ENCODE results near the gene PLK5. TPM values are rescaled to one million over a fixed set of nuclear protein-coding genes. Genes with fewer than 3 reads are reported as not detected.

Gene PLK5
- total RNA-seq, 1 donor from 2014 or later: 0.26 TPM

DNA sequence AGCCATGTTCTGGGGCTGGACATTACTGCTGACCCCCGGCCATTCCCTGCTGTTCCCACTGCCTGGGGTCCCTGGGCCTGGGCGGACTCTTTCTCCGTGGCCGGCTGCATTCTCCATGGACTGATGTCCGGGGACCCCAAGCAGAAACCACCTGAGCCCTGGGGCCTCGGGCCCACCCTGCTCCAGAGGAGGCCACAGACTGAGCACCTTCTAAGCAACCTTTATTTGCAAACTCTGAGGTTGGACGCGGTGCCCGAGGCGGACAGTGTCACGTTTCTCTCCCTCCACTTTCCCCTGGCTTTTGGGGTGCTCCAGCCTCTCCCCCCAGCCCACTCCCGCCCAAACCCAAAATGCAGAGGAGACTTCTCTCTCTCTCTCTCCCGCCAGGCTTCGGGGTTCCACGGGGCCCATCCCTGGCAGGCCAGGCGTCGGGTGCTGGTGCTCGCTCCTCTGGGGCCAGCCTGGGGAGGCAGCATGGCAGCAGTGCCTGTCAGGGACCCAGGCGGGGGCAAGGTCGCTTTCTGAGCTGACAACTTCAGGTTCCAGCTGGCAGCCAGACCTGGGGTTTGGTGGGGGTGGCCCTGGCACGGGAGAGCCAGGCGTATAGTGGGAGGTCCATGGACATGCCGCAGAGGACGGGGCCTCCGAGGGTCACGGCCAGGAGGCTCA is 42.5 kb upstream of the PLK5 start:
- DNase-seq (ENCODE audit: low spot score, unreplicated experiment): no peak
- H3K27me3 Mint-ChIP-seq: no peaks in the 10 kb centered on the region
- H3K4me3 Mint-ChIP-seq (ENCODE audit: low read depth): no peak overlapping the region
- TF ChIP-seq, protein P1, sequence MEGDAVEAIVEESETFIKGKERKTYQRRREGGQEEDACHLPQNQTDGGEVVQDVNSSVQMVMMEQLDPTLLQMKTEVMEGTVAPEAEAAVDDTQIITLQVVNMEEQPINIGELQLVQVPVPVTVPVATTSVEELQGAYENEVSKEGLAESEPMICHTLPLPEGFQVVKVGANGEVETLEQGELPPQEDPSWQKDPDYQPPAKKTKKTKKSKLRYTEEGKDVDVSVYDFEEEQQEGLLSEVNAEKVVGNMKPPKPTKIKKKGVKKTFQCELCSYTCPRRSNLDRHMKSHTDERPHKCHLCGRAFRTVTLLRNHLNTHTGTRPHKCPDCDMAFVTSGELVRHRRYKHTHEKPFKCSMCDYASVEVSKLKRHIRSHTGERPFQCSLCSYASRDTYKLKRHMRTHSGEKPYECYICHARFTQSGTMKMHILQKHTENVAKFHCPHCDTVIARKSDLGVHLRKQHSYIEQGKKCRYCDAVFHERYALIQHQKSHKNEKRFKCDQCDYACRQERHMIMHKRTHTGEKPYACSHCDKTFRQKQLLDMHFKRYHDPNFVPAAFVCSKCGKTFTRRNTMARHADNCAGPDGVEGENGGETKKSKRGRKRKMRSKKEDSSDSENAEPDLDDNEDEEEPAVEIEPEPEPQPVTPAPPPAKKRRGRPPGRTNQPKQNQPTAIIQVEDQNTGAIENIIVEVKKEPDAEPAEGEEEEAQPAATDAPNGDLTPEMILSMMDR (IDR thresholded peaks at IDR 0.05; ENCODE audit: unreplicated experiment): no peak
- peaks cover 6% of the 10 kb centered on the region for H3K4me1 Mint-ChIP-seq (ENCODE audit: low read depth)
- H3K9me3 Mint-ChIP-seq (ENCODE audit: low read depth): no peaks in the 10 kb centered on the region
- peaks cover 3% of the 10 kb centered on the region for H3K36me3 Mint-ChIP-seq (ENCODE audit: insufficient read depth)
- H3K27ac Mint-ChIP-seq: no peak overlapping the region

DNA sequence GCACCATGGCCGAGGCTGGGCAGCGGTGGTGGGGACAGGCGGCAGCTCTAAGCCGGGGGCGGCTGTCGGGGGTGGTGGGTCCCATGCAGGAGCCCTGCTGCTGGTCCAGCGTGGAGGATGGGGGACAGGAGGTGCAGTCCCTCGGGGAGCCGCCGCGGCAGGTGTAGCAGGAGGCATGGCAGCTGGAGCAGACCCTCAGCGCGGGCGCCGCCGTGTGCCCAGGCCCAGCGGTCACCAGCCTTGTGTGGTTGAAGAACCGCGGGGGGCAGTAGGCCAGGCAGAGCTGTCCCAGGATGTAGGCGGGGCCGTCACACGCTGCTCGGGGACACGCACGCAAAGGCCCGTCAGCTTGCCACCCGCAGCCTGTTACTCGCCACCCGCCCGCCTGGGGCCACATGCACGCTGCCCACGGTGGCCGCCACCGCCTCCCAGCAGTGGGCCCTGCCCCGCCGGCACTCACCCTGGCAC is 42.0 kb upstream of the PLK5 start:
- no peaks in the 10 kb centered on the region for H3K9me3 Mint-ChIP-seq (ENCODE audit: low read depth)
- peaks cover 3% of the 10 kb centered on the region for H3K36me3 Mint-ChIP-seq (ENCODE audit: insufficient read depth)
- TF ChIP-seq, protein P1 (IDR thresholded peaks at IDR 0.05; ENCODE audit: unreplicated experiment): no peak
- no peak overlapping the region for H3K27ac Mint-ChIP-seq
- H3K4me3 Mint-ChIP-seq (ENCODE audit: low read depth): no peak overlapping the region
- no peak for DNase-seq (ENCODE audit: low spot score, unreplicated experiment)
- peaks cover 6% of the 10 kb centered on the region for H3K4me1 Mint-ChIP-seq (ENCODE audit: low read depth)
- H3K27me3 Mint-ChIP-seq: no peaks in the 10 kb centered on the region

DNA sequence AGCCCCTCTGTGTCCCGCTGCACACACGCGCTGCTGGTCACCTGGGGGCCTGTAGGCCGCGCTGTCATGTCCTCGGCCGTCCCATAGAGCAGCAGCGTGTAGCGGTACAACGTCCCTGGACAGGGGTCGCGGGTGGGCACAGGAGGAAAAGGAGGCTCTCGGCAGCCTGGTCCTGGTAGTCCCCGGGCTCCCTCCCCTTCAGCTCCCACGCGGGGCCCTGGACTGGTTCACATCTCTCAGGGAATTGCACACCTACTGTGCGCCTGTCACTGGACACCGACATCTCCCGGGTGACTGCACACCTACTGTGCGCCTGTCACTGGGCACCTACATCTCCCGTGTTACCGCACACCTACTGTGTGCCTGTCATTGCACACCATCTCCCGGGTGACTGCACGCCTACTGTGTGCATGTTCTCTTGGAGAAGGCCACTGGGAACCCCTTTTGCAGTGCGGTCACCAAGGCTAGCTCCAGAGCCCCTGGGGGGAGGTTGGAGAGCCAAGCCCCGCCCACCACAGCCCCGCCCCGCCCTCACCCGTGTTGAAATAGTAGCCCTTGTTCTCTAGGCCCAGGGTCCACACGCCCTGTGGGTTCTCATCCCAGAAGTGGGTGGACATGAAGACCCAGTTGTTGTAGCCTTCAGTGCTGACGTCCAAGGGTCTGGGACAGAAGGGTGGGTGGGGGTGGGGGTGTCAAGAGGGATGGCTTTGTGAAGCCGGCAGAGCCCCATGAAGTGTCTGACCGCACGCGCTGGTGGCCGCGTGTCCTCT is 41.3 kb upstream of the PLK5 start:
- Mint-ChIP-seq H3K4me3 (ENCODE audit: low read depth) (no peak overlapping the region), H3K4me1 (ENCODE audit: low read depth) (peaks cover 6% of the 10 kb centered on the region), H3K27me3 (no peaks in the 10 kb centered on the region), H3K36me3 (ENCODE audit: insufficient read depth) (peaks cover 3% of the 10 kb centered on the region), H3K9me3 (ENCODE audit: low read depth) (no peaks in the 10 kb centered on the region), H3K27ac (no peak overlapping the region)
- DNase-seq (ENCODE audit: low spot score, unreplicated experiment): no peak
- TF ChIP-seq, protein P1 (IDR thresholded peaks at IDR 0.05; ENCODE audit: unreplicated experiment): no peak

DNA sequence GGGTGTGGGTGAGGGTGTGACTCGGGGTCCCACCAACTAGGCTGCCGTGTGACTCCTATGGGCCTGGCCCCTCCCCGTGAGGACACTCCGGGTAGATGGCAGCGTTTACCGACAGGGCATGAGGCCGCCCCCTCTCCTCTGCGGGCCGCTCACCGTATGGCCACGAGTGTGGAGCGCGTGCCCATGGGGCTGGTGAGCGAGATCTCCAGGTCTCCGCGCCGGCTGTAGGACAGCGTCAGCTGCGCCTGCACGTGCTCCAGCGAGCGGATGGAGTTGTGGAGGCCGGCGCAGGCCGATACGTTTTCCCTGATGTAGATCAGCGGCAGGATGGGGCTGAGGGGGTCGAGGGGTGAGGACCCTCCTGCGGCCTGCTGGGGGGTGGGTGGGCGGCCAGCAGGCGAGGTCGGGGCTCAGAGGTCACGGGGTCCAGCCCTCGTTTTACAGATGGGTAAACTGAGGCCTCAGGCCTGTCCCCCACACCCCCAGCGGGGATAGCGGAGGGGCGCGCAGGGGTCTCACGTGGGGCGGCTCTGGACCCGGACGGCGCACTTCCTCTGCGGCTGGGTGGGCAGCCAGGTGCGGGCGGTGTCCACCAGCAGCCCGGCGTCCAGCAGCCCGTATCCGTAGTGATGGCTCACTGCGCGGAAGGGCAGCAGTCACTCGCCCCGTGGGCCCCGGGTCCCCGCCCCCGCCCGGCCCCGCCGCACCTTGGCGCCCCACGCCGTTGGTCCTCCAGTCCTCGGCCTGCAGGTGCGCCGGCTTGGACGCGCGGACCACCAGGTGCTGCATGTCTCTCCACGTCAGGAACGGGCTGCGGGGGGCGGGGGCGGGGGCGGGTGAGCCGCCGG is 40.5 kb upstream of the PLK5 start:
- H3K4me1 Mint-ChIP-seq (ENCODE audit: low read depth): peaks cover 4% of the 10 kb centered on the region
- H3K9me3 Mint-ChIP-seq (ENCODE audit: low read depth): no peaks in the 10 kb centered on the region
- no peak overlapping the region for H3K4me3 Mint-ChIP-seq (ENCODE audit: low read depth)
- no peak overlapping the region for H3K27ac Mint-ChIP-seq
- TF ChIP-seq, protein P1 (IDR thresholded peaks at IDR 0.05; ENCODE audit: unreplicated experiment): no peak
- no peak for DNase-seq (ENCODE audit: low spot score, unreplicated experiment)
- peaks cover 3% of the 10 kb centered on the region for H3K36me3 Mint-ChIP-seq (ENCODE audit: insufficient read depth)
- no peaks in the 10 kb centered on the region for H3K27me3 Mint-ChIP-seq

DNA sequence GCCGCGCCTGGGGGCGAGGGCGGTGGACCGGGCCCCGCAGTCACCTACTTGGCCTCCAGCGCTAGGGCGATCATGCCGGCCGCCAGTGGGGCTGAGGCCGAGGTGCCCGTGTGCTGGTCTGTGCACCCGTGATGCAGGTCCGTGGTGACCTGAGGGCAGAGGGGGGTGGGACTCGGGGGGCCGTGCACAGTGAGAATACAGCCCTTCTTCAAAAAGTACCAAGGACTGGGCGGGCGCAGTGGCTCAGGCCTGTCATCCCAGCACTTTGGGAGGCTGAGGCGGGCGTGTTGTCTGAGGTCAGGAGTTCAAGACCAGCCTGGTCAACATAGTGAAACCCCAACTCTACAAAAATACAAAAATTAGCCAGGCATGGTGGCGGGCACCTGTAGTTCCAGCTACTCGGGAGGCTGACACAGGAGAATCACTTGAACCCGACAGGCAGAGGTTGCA is 39.9 kb upstream of the PLK5 start:
- H3K4me3 Mint-ChIP-seq (ENCODE audit: low read depth): no peak overlapping the region
- TF ChIP-seq, protein P1 (IDR thresholded peaks at IDR 0.05; ENCODE audit: unreplicated experiment): no peak
- H3K27me3 Mint-ChIP-seq: no peaks in the 10 kb centered on the region
- no peaks in the 10 kb centered on the region for H3K9me3 Mint-ChIP-seq (ENCODE audit: low read depth)
- H3K36me3 Mint-ChIP-seq (ENCODE audit: insufficient read depth): peaks cover 2% of the 10 kb centered on the region
- no peak for DNase-seq (ENCODE audit: low spot score, unreplicated experiment)
- no peak overlapping the region for H3K27ac Mint-ChIP-seq
- peaks cover 3% of the 10 kb centered on the region for H3K4me1 Mint-ChIP-seq (ENCODE audit: low read depth)

Data from progenitor cell of endocrine pancreas (in vitro differentiated cells).